Activated B cell treated with CpG ODN at 0.5 μM for 24 hours (primary cell): ENCODE data around the gene CTNNAL1. TPM values are rescaled to one million over a fixed set of nuclear protein-coding genes. Genes with fewer than 3 reads are reported as not detected.

ENCODE experiments used
- ATAC-seq: fragments of 200-7000 bp; cut with Tn5 transposase; one replicate; pipeline ENCODE4 v1.10.0; 2021; ENCODE audit warnings: low read depth, mild to moderate bottlenecking, moderate library complexity
- CTCF ChIA-PET: fragments of 350-600 bp; sonication (Branson Sonifier 250); formaldehyde crosslinking; loops from one replicate; lab custom pipeline; 2021; ENCODE audit warnings: antibody characterized with exemption; lab: Charles Lee
- POLR2A ChIA-PET: fragments of 350-600 bp; sonication (Branson Sonifier 250); formaldehyde crosslinking; loops from one replicate; lab custom pipeline; 2021; ENCODE audit warnings: antibody characterized with exemption; lab: Charles Lee
- DNase-seq: peaks from one replicate; pipeline ENCODE4 v3.0.0; 2022
- H3K27ac Mint-ChIP-seq: one replicate; pipeline ENCODE4 v1.8.0; 2020; ENCODE audit warnings: mixed read lengths
- H3K27me3 Mint-ChIP-seq: one replicate; pipeline ENCODE4 v1.8.0; 2021; ENCODE audit warnings: mixed read lengths
- H3K36me3 Mint-ChIP-seq: one replicate; pipeline ENCODE4 v1.8.0; 2021; ENCODE audit warnings: low read depth, mixed read lengths
- H3K4me1 Mint-ChIP-seq: one replicate; pipeline ENCODE4 v1.8.0; 2021; ENCODE audit warnings: mixed read lengths
- H3K4me3 Mint-ChIP-seq: one replicate; pipeline ENCODE4 v1.8.0; 2020; ENCODE audit warnings: mild to moderate bottlenecking, mixed read lengths
- H3K9me3 Mint-ChIP-seq: one replicate; pipeline ENCODE4 v1.8.0; 2020; ENCODE audit warnings: mixed read lengths
- intact Hi-C: fragments of 100-400 bp; cut with micrococcal nuclease; formaldehyde crosslinking; loops from one replicate; pipeline ENCODE4 v1.15.1; 2024
- total RNA-seq: library from RNA; stranded (reverse); gene quantifications from 2 replicates; pipeline ENCODE4 v1.2.3, GENCODE V29; 2022
- TF ChIP-seq, protein P1 (sequence below): fragments of 200-600 bp; IDR thresholded peaks from one replicate; pipeline ENCODE4 v1.8.0; 2022; ENCODE audit warnings: antibody characterized with exemption, mild to moderate bottlenecking

CTNNAL1 gene
- total RNA-seq, 1 donor from 2014 or later = 1.9 TPM

DNA sequence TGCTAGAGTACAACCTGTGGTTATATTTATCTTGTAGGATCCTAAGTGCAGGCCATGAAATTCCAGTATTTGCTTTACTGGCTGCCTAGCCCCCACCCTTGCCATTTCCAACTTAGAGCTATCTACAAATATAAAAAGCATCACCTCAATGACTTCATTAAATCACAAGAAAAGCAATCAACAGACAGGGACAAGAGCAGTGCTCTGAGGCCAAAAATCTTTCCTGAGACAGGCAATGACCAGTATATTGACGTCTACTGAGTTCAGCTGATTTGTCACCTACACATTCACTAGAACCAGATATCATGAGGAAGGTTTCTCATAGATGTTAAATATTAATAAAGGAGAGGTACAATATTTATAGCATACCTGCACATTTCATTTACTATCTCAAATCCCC, 38.4 kb upstream of the CTNNAL1 start:
- peaks cover 86% of the 10 kb centered on the region for H3K36me3 Mint-ChIP-seq
- no peaks in the 10 kb centered on the region for H3K9me3 Mint-ChIP-seq
- H3K27ac Mint-ChIP-seq = no peak overlapping the region
- no peaks in the 10 kb centered on the region for H3K27me3 Mint-ChIP-seq
- DNase-seq = no peak
- intact Hi-C loops = no loop called here
- ATAC-seq = no peak
- ChIA-PET POLR2A (no interaction called here), CTCF (interaction anchor here (0.6 kb wide), 1 partner anchor 15 kb away, joined by 3 read pairs; no protein-coding TSS in a partner anchor)
- H3K4me1 Mint-ChIP-seq = no peaks in the 10 kb centered on the region
- TF ChIP-seq, protein P1, sequence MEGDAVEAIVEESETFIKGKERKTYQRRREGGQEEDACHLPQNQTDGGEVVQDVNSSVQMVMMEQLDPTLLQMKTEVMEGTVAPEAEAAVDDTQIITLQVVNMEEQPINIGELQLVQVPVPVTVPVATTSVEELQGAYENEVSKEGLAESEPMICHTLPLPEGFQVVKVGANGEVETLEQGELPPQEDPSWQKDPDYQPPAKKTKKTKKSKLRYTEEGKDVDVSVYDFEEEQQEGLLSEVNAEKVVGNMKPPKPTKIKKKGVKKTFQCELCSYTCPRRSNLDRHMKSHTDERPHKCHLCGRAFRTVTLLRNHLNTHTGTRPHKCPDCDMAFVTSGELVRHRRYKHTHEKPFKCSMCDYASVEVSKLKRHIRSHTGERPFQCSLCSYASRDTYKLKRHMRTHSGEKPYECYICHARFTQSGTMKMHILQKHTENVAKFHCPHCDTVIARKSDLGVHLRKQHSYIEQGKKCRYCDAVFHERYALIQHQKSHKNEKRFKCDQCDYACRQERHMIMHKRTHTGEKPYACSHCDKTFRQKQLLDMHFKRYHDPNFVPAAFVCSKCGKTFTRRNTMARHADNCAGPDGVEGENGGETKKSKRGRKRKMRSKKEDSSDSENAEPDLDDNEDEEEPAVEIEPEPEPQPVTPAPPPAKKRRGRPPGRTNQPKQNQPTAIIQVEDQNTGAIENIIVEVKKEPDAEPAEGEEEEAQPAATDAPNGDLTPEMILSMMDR = no peak
- no peak overlapping the region for H3K4me3 Mint-ChIP-seq

DNA sequence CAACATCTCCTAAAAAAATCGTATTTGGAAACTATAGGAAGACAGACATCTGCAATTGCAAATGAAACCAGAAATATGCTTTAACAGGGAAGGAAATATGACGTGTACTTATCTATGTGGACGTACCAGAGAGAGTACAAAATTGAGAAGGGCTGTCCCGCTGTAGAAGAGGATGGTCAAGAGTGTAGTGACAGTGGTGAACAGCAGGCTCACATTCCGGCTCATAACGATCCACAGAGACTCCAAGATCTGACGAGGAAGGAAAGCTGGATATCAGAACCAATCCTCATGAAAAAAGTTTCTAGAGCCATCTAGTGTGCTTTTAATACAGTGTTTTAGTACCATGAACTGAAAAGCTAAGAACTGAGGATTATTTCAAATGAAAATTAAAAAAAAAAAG, 37.1 kb upstream of the CTNNAL1 start:
- H3K4me1 Mint-ChIP-seq = no peaks in the 10 kb centered on the region
- ATAC-seq (no peak), DNase-seq (no peak)
- peaks cover 85% of the 10 kb centered on the region for H3K36me3 Mint-ChIP-seq
- intact Hi-C loops = no loop called here
- ChIA-PET CTCF (no interaction called here), POLR2A (no interaction called here)
- no peak overlapping the region for H3K4me3 Mint-ChIP-seq
- TF ChIP-seq, protein P1 = no peak
- no peaks in the 10 kb centered on the region for H3K9me3 Mint-ChIP-seq
- no peak overlapping the region for H3K27ac Mint-ChIP-seq
- H3K27me3 Mint-ChIP-seq = no peaks in the 10 kb centered on the region

DNA sequence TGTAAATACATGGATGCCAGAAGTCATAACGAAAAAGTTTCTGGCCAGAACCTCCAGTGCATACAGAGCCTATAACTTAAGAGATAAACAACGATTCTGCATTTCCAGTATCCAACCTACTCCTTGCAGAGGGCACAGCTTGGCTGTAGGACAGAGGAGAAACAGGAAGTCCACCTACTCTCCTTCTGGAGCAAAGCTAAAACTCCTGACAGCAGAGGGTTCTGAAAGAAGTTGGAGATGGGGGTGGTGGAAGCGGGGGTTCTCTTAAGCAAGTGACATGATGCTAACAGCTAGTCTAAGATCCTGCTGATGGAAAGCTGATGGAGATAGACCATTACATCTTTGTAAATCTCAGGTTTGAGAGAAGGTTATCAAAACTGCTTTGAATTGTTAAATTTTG, 35.5 kb upstream of the CTNNAL1 start:
- intact Hi-C loops = no loop called here
- POLR2A ChIA-PET = no interaction called here
- Mint-ChIP-seq H3K36me3 (peaks cover 83% of the 10 kb centered on the region), H3K27me3 (no peaks in the 10 kb centered on the region), H3K4me1 (no peaks in the 10 kb centered on the region), H3K4me3 (no peak overlapping the region), H3K27ac (no peak overlapping the region), H3K9me3 (no peaks in the 10 kb centered on the region)
- TF ChIP-seq, protein P1 = no peak
- CTCF ChIA-PET = no interaction called here
- ATAC-seq (no peak), DNase-seq (no peak)

DNA sequence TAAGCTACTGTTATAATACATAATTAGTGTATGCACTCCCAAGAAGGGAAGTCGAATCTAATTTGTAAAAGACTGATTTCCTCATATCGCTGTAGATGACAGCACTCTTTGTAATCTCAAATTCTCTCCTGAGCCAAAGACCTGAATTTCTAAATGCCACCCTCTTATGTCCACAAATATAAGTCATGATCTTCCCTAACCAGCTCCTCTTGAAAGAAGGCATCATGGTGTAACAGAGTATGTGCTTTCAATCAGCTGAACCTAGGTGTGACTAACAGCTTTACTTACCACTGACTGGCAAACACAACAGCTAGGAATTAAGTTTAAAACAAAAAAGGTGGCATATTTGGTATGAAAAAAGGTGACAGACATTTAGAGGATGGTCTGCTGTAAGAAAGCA, 34.0 kb upstream of the CTNNAL1 start:
- ATAC-seq (no peak), DNase-seq (no peak)
- no peak overlapping the region for H3K27ac Mint-ChIP-seq
- ChIA-PET POLR2A (no interaction called here), CTCF (no interaction called here)
- peaks cover 79% of the 10 kb centered on the region for H3K36me3 Mint-ChIP-seq
- H3K9me3 Mint-ChIP-seq = no peaks in the 10 kb centered on the region
- TF ChIP-seq, protein P1 = no peak
- no peaks in the 10 kb centered on the region for H3K4me1 Mint-ChIP-seq
- no peak overlapping the region for H3K4me3 Mint-ChIP-seq
- no peaks in the 10 kb centered on the region for H3K27me3 Mint-ChIP-seq
- intact Hi-C loops = no loop called here

DNA sequence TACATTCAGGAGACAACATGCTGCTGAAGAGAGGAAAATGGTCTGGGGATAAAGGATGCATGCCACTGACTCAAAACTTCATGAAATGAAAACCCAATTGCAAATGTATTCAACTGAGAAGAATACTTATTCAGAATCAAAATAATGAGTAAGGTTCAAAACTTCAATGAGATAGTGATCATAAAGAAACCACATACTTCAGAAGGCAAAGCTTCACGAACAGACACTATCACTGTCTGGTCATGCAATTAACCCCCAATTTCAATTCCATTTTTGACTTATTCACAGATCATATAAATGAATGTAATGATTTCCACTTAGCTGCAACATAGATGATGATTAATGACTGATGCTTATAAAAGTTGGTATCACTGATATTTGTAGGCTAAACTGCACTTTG, 33.0 kb upstream of the CTNNAL1 start:
- ChIA-PET POLR2A (no interaction called here), CTCF (no interaction called here)
- no peaks in the 10 kb centered on the region for H3K4me1 Mint-ChIP-seq
- no peak overlapping the region for H3K4me3 Mint-ChIP-seq
- DNase-seq (no peak), ATAC-seq (no peak)
- H3K27me3 Mint-ChIP-seq = no peaks in the 10 kb centered on the region
- H3K9me3 Mint-ChIP-seq = no peaks in the 10 kb centered on the region
- no peak overlapping the region for H3K27ac Mint-ChIP-seq
- TF ChIP-seq, protein P1 = no peak
- intact Hi-C loops = no loop called here
- peaks cover 72% of the 10 kb centered on the region for H3K36me3 Mint-ChIP-seq
